ENCODE measurements around the gene GAP43. TPM values are rescaled to one million over a fixed set of nuclear protein-coding genes. Genes with fewer than 3 reads are reported as not detected.
A peak's percentile ranks its signal among the peaks of the same experiment; 100 is the strongest.
"Not testable (repeated sequence)": the region's sequence is repeated elsewhere in the genome, so short reads cannot be mapped to it uniquely, and the experiment has no call there.

Gene GAP43
- total RNA-seq, 1 donor from 2014 or later, result not detected

DNA sequence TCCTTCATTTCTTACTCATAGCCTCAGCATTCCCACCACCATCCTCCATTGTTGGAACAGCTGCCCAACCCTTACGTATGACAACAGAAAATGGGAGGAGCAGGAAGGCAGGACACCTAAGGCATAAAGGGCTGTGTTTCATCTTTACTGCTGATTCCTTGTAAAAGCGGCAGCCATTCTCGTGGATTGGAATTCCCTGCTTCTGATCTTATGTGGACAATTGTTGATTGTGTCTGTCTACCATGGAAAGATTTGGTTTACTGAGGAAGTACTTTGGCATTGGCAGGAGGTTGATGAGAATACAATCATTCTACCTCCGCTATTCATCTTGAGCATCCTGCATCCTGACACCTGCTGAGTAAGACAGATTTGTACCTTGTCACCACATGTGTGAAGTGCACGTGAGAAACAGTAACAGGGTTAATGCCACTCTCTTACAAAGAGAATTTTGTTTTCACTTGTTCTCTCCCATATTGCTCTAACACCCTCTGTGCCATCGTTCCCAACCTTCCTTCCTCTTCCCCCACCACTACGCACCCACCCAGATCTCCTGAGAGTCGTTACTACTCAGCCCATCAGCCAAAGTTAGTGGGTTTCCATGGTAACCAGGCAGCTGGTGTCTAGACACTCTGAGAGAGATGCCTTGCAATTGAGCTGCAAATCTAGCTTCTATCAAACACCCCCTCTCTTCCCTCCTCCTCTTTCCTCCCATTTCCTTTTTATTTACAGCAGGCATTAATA, 75.7 kb downstream of the GAP43 start:
- no peak for DNase-seq (ENCODE audit: low read depth)

DNA sequence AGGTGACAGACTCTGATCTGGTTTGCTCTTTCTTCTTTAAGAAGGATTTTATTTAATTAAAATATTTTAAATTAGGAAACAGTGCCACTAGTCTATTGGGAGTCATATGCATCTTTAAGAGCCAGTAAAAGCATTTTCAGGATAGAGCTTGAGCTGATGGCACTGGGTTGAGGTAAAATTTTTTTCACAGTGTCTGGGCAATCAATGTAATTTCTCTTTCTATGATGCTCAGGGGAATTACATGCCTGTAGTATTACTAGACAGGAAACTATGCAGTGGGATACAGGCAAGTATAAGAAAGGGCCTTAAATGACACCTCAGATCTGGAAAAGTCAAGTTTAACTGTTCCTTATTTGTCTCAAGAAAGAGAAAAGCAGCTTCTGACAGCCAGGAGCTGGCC, 76.4 kb downstream of the GAP43 start:
- no peak for DNase-seq (ENCODE audit: low read depth)

DNA sequence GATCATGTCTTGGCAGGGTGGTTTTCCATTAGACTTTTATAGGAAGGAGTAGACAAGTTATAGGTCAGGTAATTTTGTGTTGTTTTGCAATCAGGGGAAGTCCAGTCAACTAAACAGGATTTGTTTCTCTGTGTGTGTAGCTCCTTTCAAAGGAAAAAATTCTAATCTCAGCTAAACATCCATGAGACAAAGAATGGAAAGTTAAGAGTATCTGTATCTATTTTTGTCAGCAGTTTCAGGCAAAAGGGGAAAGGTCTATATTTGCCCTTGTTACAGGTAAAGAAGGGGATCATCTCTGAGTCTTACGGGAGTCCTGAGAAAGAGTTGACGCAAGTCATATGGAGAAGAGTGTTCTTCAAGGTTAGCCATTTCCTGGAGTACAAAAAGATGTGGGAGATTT, 79.3 kb downstream of the GAP43 start:
- no peak for DNase-seq (ENCODE audit: low read depth)

DNA sequence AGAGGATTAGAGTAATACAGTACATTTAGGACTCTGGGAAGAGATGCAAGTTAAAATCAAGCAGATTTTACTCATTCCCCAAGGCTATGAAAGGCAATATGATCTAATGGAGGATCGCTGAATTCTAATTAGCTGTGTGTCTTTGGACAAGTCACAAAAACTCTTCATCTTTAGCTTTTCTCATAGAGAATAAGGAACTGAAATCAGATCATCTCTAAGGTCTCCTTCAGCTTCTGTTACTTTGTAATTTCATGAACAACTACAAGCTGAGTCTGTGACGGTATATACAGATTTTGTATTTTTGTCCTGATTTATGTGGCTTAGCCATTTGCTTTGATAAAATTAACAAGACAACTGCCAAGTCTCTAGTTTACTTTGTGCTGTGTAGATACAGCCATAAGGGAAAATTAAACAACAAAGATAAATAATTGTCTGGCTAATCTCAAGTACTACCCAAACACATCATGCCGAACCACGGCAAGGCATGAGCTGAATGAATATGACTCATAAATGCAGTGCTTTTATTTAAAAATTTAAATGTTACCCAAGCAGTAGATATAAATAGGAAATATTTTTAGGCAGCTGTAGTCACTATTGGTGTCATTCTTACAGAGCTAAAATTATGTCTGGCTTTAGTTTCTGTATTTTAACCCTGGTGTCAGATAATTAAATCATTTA, 81.5 kb downstream of the GAP43 start:
- DNase-seq (ENCODE audit: low read depth), result no peak

DNA sequence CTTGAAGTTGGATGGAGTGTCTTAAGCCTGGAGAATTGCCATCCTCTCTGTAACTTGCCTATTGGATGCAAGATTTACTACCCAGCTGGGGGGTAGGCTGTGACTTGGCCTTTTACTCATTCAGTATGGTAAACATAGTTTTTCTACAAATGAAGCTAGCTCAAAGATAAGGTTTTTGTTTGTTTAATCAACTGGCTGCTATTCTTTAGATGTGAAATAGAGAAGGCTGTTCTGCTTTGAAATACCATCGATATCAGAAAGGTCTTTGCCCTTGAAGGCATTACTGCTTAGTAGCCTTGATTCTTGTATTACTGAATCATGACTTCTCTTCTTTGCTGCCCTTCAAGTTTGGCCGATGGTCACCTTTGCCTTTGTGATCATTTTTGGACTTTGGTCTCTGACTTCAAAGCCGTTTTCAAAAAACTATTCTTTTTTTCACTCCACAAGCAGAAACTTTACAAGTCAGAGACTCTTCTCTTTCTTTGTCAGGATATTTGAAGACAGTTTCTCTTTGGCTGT, 83.1 kb downstream of the GAP43 start:
- no peak for DNase-seq (ENCODE audit: low read depth)

DNA sequence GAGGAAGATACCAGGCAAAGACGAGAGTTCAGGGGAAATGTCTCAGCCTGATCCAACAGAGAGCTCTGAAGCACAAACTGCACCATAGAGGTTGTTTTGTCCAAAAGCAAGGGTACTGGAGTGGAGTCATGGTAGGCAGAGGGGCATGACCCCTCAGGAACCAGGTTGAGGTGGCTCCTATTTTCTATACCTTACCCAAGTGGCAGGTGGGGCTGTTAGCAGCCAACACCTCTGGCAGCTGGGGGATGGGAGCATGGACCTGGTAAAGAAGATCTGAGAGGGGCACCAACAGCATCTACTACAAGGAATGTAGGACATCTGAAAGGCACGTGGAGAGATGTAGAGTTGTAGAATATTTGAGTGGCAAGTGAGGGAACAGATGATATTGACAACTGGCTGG, 85.2 kb downstream of the GAP43 start:
- no peak for DNase-seq (ENCODE audit: low read depth)

DNA sequence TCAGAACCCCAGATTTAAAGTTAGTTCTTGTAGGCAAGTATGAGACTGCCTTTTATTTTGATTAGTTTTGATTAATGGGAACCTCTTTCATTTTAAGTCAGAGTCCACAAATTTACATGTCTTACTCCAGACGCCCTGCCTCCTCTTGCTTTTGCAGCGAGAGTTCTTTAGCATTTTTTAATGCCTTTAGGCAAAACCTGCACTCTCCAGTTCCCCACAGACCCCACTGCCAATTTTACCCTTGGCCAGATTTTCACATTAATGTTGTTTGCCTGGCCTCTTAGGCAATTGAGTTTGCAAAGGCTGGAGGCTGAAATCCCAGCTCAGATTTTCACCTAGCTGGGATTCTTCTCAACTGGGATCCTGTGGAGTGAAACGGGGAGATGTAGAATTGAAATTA, 85.8 kb downstream of the GAP43 start:
- DNase-seq (ENCODE audit: low read depth), result peak; percentile 4

DNA sequence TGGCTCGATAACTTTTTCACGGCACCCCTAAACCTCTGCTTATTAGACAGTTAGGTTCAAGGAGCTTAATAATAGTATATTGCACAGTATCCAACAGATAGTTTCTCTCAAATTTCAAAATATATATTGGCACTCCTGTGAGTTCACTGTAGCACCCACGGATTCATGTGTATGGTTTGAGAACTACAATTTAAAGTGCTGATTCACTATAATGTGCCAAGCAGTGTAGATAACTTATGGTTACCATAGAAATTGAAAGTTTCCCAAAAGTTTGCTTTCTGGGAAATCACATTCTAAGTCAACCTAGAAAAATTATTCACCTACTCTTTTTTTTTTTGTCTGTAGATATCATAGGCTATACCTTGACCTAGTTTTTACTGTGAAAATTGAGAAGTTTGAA, 86.6 kb downstream of the GAP43 start:
- no peak for DNase-seq (ENCODE audit: low read depth)

DNA sequence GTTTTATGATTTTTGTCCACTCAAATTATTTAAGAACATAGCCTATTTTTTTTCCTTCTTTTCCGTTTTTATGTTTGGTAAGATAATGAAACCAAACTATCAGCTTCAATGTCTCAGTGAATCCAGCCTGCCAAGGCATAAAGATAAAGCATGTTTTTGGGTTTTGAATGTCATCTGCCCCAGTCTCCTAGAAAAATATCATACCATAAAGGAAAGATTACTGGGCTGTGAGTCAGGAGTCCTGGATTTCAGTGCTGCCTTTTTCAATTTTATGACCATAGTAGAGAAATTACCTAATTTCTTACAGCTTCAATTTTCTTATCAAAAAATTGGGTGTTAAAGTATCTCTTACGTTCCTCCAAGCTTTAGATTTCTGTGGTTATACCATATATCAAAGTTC, 87.5 kb downstream of the GAP43 start:
- no peak for DNase-seq (ENCODE audit: low read depth)

DNA sequence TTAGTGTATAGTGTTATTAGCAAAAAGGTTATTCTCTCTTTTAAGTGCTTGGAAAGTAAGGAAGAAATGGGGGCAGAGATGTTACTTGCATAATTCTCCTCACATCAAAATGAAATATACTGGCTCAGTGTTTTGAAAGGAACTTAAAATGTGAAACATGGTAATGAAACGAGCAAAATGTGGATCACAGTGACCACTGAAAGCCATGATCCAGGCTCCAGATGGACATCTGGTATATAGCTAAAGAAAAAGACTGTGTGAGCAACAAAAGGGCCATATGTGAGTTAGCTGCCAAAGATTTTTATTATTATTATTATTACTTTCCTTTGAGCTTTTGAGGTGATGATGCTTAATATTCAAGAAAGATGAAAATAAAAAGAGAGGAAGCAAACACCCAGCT, 89.6 kb downstream of the GAP43 start:
- DNase-seq (ENCODE audit: low read depth), result no peak

DNA sequence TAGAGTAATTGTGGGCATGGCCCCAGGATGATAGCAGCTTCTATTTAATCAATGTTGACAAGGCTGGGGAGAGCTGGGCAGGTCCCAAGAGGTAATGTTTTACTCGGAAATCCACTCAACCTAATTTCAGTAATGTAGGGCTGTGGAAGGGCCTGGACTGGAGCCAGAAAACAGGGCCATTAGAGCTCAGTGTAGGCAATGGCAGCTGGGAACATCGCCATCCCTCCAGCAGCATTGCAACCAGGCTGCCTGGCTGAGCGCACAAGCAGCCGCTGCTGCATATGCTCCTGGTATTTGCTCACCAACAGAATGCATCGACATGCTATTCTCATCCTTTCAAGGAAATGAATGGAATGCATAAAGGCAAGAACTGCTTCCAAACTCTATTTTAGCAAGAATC, 90.0 kb downstream of the GAP43 start:
- peak; percentile 70 for DNase-seq (ENCODE audit: low read depth)

DNA sequence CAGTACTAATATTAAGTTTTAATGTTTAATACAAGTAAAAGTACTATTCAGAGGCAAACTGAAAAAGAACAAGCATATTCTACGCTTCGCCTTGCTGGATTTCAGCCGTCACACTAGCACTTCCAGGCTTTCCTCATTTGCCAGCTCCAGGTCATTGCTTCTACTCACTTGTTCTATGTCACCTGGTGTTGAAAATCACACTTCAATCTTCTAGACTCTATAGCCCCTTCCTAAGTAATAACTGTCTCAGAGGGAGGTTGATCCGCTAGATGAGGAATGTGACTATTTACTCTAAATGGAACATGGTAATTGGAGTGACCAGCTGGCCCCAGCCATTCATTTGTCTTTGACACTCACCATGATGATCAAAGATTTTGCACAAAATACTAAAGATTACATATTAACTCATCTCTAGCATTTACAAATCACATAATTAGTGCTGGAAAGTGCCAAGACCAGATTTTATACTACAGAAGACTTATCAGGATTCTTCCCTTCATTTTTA, 92.0 kb downstream of the GAP43 start:
- DNase-seq (ENCODE audit: low read depth), result no peak

DNA sequence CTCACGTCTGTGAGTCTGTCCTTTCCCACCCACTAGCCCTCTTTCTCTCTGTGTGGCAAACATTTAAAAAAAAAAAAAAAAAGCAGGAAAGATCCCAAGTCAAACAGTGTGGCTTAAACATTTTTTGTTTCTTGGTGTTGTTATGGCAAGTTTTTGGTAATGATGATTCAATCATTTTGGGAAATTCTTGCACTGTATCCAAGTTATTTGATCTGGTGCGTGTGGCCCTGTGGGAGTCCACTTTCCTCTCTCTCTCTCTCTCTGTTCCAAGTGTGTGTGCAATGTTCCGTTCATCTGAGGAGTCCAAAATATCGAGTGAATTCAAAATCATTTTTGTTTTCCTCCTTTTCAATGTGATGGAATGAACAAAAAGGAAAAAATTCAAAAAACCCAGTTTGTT, 97.7 kb downstream of the GAP43 start:
- no peak for DNase-seq (ENCODE audit: low read depth)

DNA sequence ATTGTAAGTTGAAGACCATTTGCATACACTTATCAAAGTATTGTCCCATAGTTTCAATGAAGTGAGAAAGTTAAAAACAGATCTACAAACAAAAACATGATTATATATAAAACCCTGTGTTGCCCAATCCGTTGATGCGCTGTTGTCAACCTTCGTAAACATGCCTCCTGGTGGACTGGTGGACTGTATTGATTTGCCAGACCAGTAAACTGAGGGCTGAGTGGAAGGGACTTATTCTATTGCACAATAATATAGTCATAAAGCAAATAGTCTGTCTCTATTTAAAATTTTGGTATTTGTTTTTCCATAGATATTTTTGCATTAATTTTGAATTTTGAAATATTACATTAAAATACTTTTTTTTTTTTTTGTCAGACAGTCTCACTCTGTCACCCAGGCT, 102.5 kb downstream of the GAP43 start:
- DNase-seq (ENCODE audit: low read depth), result no peak

DNA sequence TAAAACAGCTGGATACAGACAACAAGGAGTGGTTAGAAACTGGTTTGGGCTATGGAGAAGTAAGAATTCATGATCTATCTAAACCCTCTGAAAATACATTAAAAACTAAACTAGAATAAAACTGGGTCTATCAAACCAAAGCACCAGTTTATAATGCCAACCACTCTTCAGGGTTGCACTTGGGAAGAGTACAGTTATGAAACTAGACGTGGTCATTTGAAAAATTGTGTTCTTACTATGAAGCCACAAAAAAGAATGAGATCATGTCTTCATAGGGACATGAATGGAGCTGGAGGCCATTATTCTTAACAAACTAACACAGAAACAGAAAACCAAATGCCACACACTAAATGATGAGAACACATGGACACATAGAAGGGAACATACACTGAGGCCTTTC, 103.8 kb downstream of the GAP43 start:
- no peak for DNase-seq (ENCODE audit: low read depth)

DNA sequence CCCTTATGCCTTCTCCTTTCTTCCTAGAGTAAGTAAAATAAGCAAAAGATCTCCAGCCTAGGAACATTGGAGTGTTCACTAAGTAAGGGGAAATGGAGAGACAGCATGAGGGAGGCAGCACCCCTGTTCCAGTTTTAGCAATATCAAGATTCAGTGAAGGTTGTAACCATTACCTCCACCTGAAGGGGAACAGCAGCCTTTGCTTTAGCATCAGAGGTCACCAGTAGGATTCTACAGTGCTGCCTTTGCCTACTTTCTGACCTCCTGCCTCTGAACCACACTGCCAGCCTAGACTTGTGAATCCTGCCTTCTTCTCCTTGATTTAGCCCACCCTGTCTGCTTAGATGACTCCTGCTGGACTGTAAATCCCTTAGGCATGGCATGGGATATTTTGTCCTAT, 104.7 kb downstream of the GAP43 start:
- DNase-seq (ENCODE audit: low read depth), result no peak

DNA sequence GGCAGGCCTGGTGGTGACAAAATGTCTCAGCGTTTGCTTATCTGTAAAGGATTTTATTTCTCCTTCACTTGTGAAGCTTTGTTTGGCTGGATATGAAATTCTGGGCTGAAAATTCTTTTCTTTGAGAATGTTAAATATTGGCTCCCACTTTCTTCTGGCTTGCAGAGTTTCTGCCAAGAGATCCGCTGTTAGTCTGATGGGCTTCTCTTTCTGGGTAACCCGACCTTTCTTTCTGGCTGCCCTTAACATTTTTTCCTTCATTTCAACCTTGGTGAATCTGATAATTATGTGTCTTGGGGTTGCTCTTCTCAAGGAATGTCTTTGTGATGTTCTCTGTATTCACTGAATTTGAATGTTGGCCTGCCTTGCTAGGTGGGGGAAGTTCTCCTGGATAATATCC, 113.0 kb downstream of the GAP43 start:
- DNase-seq (ENCODE audit: low read depth), result not testable (repeated sequence)

DNA sequence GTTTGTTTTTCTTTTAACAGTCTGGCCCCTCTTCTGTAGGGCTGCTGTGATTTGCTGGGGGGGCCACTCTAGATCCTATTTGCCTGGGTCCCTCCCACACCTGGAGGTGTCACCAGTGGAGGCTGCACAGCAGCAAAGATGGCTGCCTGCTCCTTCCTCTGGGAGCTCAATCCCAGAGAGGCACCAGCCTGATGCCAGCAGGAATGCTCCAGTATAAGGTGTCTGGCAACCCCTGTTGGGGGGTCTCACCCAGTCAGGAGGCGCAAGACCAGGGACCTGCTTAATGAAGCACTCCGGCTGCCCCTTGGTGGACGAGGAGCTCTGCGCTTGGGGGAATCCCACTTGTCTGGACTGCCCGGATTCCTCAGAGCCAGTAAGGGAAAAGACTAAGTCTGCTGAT, 118.3 kb downstream of the GAP43 start:
- DNase-seq (ENCODE audit: low read depth), result no peak

DNA sequence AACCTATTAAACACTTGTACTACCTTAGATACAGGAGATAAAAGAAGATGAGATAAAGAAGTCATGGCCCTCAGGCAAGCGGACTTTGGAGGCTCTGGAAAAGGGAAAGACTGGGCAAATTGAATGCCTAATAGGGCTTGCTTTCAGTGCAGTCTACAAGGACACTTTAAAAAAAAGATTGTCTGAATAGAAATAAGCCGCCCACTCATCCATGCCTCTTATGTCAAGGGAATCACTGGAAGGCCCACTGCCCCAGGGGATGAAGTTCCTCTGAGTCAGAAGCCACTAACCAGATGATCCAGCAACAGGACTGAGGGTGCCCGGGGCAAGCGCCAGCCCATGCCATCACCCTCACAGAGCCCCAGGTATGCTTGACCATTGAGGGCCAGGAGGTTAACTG, 121.2 kb downstream of the GAP43 start:
- DNase-seq (ENCODE audit: low read depth), result peak; percentile 48

DNA sequence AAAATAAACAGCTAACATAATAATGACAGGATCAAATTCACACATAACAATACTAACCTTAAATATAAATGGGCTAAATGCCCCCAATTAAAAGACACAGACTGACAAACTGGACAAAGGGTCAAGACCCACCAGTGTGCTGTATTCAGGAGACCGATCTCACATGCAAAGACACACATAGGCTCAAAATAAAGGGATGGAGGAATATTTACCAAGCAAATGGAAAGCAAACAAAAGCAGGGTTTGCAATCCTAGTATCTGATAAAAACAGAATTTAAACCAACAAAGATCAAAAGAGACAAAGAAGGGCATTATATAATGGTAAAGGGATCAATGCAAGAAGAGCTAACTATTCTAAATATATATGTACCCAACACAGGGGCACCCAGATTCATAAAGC, 129.7 kb downstream of the GAP43 start:
- DNase-seq (ENCODE audit: low read depth), result not testable (repeated sequence)

DNA sequence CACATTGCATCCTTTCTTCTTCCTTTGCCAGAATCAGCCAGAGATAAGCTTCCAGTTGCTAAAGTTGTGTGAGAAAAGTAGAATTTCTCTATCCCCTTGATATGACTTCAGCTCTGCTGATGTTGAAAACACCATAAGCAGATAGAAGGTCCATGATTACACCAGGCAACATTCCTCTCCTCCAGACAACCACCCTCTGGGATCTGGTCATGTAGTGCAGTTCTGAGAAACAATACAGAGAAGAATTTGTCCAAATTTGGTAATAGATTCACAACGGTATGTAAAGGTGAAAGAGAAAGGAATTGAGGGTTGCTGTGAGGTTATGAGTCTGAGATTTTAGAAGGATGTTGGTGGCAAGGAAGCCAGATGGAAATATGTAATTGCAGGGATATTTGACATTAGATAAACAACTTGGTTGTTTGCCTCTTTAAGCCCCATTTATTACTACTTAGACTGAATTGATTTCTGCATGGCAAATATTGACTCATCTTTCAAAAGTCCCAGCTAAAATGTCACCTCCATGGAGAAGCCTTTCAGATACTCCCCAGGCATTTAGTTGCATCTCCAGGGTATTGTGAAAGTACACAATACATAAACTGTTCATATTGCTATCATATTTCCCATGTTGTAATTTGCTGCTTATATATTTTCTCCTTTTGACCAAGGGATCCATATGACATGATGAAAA, 134.9 kb downstream of the GAP43 start:
- no peak for DNase-seq (ENCODE audit: low read depth)

DNA sequence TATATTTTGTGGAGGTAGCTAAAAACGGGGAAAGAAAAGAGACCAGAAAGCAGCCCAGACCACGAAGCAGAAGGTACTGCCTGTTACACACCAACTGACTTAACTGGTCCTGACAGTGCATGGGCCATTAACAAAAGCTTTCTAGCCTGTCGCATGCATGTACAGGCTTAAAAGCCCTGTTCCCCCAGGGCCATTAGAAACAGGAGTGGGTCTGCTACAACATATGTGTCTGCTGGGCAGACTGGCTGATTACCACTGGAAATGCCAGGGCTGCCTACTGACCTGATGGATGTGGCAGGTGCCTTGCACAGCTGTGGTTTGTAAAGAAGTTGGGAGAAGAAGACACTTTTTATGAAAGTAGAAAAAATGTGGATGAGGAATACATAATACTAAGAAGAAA, 137.4 kb downstream of the GAP43 start:
- no peak for DNase-seq (ENCODE audit: low read depth)

DNA sequence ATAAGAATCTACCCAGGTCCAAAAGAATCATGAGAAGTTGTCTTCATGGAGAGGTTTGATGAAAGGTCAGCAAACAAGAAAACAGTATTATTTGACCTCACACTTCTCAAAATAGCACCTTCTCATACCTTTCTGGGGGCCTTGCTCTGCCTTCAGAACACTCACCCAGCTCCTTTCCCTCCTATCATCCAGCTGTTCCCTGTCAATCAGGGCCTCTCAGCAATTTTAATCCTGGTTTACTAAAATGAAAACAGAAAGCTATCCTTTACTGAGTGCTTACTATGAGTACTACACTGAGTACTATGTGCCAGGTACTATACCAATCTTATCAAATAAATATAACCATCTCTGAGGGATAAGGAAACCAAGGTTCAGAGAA, 138.6 kb downstream of the GAP43 start:
- DNase-seq (ENCODE audit: low read depth), result no peak

Data from renal cortical epithelial cell (primary cell).